Loucy (cell line): Measurements from ENCODE around the gene RPTOR.

ENCODE experiments used
- H2AFZ ChIP-seq: fragments of 200-600 bp; sonication (generic); 2 replicates; pipeline ENCODE4 v1.6.0; 2016; ENCODE audit warnings: antibody characterized with exemption, mild to moderate bottlenecking, low read length, moderate library complexity
- H3F3A ChIP-seq: fragments of 200-600 bp; 2 replicates; pipeline ENCODE4 v1.6.0; 2016; ENCODE audit warnings: antibody characterized with exemption, low read depth, mild to moderate bottlenecking
- H3K27me3 ChIP-seq: fragments of 200-600 bp; sonication (generic); 2 replicates; pipeline ENCODE4 v1.6.1; 2014; ENCODE audit warnings: low read length, mild to moderate bottlenecking; ENCODE audit not compliant: insufficient read depth, poor library complexity, severe bottlenecking
- H3K36me3 ChIP-seq: fragments of 200-600 bp; sonication (generic); 2 replicates; pipeline ENCODE4 v1.6.1; 2016; ENCODE audit warnings: low read length; ENCODE audit not compliant: insufficient read depth
- H3K4me1 ChIP-seq: fragments of 200-600 bp; sonication (generic); 2 replicates; pipeline ENCODE4 v1.5.1; 2014; ENCODE audit warnings: low read length, mild to moderate bottlenecking; ENCODE audit not compliant: insufficient read depth, poor library complexity, severe bottlenecking
- H3K4me2 ChIP-seq: fragments of 200-600 bp; sonication (generic); 2 replicates; pipeline ENCODE4 v1.6.0; 2014; ENCODE audit warnings: antibody characterized with exemption, low read length, low read depth, mild to moderate bottlenecking; ENCODE audit not compliant: poor library complexity, severe bottlenecking
- H3K4me3 ChIP-seq: fragments of 200-600 bp; sonication (generic); 2 replicates; pipeline ENCODE4 v1.5.1; 2014; ENCODE audit warnings: low read length, mild to moderate bottlenecking, mixed read lengths; ENCODE audit not compliant: poor library complexity, severe bottlenecking
- H3K79me2 ChIP-seq: fragments of 200-600 bp; sonication (generic); 2 replicates; pipeline ENCODE4 v1.6.1; 2014; ENCODE audit warnings: low read length; ENCODE audit not compliant: insufficient read depth
- H3K9ac ChIP-seq: fragments of 200-600 bp; sonication (generic); 2 replicates; pipeline ENCODE4 v1.6.0; 2014; ENCODE audit warnings: mild to moderate bottlenecking, low read depth, low read length, moderate library complexity; ENCODE audit not compliant: poor library complexity, severe bottlenecking
- H3K9me2 ChIP-seq: fragments of 200-600 bp; sonication (generic); replicated peaks from 2 replicates; pipeline ENCODE4 v1.6.1; 2016; ENCODE audit warnings: low read depth, low read length, mixed read lengths
- H3K9me3 ChIP-seq: fragments of 200-600 bp; sonication (generic); 2 replicates; pipeline ENCODE4 v1.6.1; 2014; ENCODE audit warnings: mild to moderate bottlenecking, antibody characterized with exemption, low read length, low read depth; ENCODE audit not compliant: insufficient read depth
- H4K20me1 ChIP-seq: fragments of 200-600 bp; sonication (generic); 2 replicates; pipeline ENCODE4 v1.6.0; 2014; ENCODE audit warnings: antibody characterized with exemption, low read length, mild to moderate bottlenecking; ENCODE audit not compliant: insufficient read depth, poor library complexity, severe bottlenecking
- CTCF ChIP-seq: fragments of 200-600 bp; sonication (generic); conservative IDR thresholded peaks from 2 replicates; pipeline ENCODE4 v1.5.1; 2014; ENCODE audit warnings: mild to moderate bottlenecking, antibody characterized with exemption, low read length
- EZH2phosphoT487 ChIP-seq: fragments of 200-600 bp; IDR thresholded peaks from 2 replicates; pipeline ENCODE4 v1.6.1; 2018; ENCODE audit warnings: antibody characterized with exemption, mild to moderate bottlenecking, moderate library complexity, borderline replicate concordance

Gene RPTOR

GRCh38 chr17:80640366-80641084 is 95.9 kb downstream of the RPTOR start:
- no peak for TF ChIP-seq CTCF
- no peak for TF ChIP-seq EZH2phosphoT487
- no peak overlapping the region for H3K4me2 ChIP-seq
- no peak overlapping the region for H3K4me3 ChIP-seq
- H3K9me2 ChIP-seq, result no peaks in the 10 kb centered on the region
- no peak overlapping the region for H2AFZ ChIP-seq
- no peaks in the 10 kb centered on the region for H3K27me3 ChIP-seq
- H3K79me2 ChIP-seq, result peaks cover 53% of the 10 kb centered on the region
- no peaks in the 10 kb centered on the region for H4K20me1 ChIP-seq
- no peak overlapping the region for H3K9ac ChIP-seq
- H3K9me3 ChIP-seq, result no peaks in the 10 kb centered on the region
- H3F3A ChIP-seq, result no peaks in the 10 kb centered on the region
- peaks cover 5% of the 10 kb centered on the region for H3K4me1 ChIP-seq
- peaks cover 5% of the 10 kb centered on the region; the same call in 1 of the 2 replicates for H3K36me3 ChIP-seq

DNA sequence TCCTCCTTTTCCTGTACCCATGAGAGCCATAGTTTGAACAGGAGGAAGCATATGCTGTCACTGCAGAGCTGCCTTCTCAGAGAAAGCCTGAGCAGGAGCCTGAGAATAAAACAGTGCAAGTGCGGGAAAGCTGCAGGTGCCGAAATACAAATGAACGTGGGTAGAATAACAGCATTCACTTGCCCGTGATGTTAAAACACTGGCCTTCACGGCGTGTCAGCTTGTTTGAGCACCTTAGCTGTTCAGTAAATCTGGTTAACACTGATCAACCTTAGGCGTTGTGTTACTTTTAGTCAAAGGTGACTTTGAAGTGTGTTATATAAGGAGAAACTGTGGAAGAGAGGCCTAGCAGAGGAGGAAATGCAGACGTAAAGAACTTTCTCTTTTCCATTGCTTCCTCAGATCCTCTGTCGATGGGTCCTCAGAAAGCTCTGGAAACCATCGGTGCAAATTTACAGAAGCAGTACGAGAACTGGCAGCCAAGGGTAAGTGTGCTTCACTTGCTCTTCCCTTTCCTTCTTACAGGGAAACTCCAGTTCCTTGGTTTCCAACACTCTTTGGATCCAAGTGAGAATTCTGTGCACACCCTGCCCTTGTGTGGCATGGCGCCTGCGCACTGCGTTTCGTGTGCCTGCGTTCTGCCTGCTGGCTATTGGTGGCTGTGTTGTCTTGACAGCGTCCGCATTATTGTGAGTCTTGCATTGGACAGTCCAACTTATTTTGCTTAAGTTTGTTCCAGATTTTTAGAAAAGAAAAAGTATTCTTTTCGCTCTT is 98.9 kb downstream of the RPTOR start:
- TF ChIP-seq EZH2phosphoT487 (no peak), CTCF (no peak)
- Histone ChIP-seq H3K4me1 (peaks cover 20% of the 10 kb centered on the region), H2AFZ (no peak overlapping the region), H4K20me1 (no peaks in the 10 kb centered on the region), H3K9ac (no peak overlapping the region), H3K4me3 (no peak overlapping the region), H3K36me3 (peaks cover 5% of the 10 kb centered on the region; the same call in 1 of the 2 replicates), H3K4me2 (no peak overlapping the region), H3K79me2 (peaks cover 58% of the 10 kb centered on the region), H3K27me3 (no peaks in the 10 kb centered on the region), H3F3A (no peaks in the 10 kb centered on the region), H3K9me3 (no peaks in the 10 kb centered on the region), H3K9me2 (no peaks in the 10 kb centered on the region)

- Histone ChIP-seq H4K20me1 (no peaks in the 10 kb centered on the region), H3K9me2 (no peaks in the 10 kb centered on the region), H3K9me3 (no peaks in the 10 kb centered on the region), H3K4me3 (no peak overlapping the region), H3K9ac (no peak overlapping the region), H2AFZ (no peak overlapping the region), H3K4me1 (peaks cover 27% of the 10 kb centered on the region), H3K36me3 (peaks cover 5% of the 10 kb centered on the region; the same call in 1 of the 2 replicates), H3K4me2 (no peak overlapping the region), H3K79me2 (peaks cover 57% of the 10 kb centered on the region), H3K27me3 (no peaks in the 10 kb centered on the region), H3F3A (no peaks in the 10 kb centered on the region)
- TF ChIP-seq CTCF (no peak), EZH2phosphoT487 (no peak)
Observed at GRCh38 chr17:80644536-80644935, 99.9 kb downstream of the RPTOR start.
